ENCODE data around the gene KDM3B.

The KDM3B gene

GRCh38 chr5:138338411-138339090, 13.9 kb upstream of the KDM3B start:
- H3K4me3 ChIP-seq (replicated peaks; ENCODE audit: low read depth, low read length) = peak overlapping the region; percentile 78
- no peak for DNase-seq (ENCODE audit: low read depth)
- TF ChIP-seq CTCF (IDR thresholded peaks at IDR 0.05; ENCODE audit: low read length, missing control alignments) = no peak

GRCh38 chr5:138339091-138339456, 13.4 kb upstream of the KDM3B start:
- peak; percentile 29 for DNase-seq (ENCODE audit: low read depth)
- TF ChIP-seq CTCF (IDR thresholded peaks at IDR 0.05; ENCODE audit: low read length, missing control alignments) = no peak
- H3K4me3 ChIP-seq (replicated peaks; ENCODE audit: low read depth, low read length) = peak overlapping the region; percentile 78

- DNase-seq (ENCODE audit: low read depth) = no peak
- no peak for TF ChIP-seq CTCF (IDR thresholded peaks at IDR 0.05; ENCODE audit: low read length, missing control alignments)
- H3K4me3 ChIP-seq (replicated peaks; ENCODE audit: low read depth, low read length) = peak overlapping the region; percentile 78
Measured at GRCh38 chr5:138339464-138339863, 13.0 kb upstream of the KDM3B start.

- TF ChIP-seq CTCF (IDR thresholded peaks at IDR 0.05; ENCODE audit: low read length, missing control alignments) = no peak
- H3K4me3 ChIP-seq (replicated peaks; ENCODE audit: low read depth, low read length) = peak overlapping the region; percentile 78
Measured at GRCh38 chr5:138340008-138340407, 12.5 kb upstream of the KDM3B start.

GRCh38 chr5:138344887-138345622, 7.4 kb upstream of the KDM3B start:
- no peak overlapping the region for H3K4me3 ChIP-seq (replicated peaks; ENCODE audit: low read depth, low read length)
- no peak for DNase-seq (ENCODE audit: low read depth)
- TF ChIP-seq CTCF (IDR thresholded peaks at IDR 0.05; ENCODE audit: low read length, missing control alignments) = no peak

More at GRCh38 chr5:138340008-138340407, 12.5 kb upstream of the KDM3B start:
- no peak for DNase-seq (ENCODE audit: low read depth)

GRCh38 chr5:138346889-138347288, 5.6 kb upstream of the KDM3B start:
- H3K4me3 ChIP-seq (replicated peaks; ENCODE audit: low read depth, low read length) = no peak overlapping the region
- DNase-seq (ENCODE audit: low read depth) = no peak
- no peak for TF ChIP-seq CTCF (IDR thresholded peaks at IDR 0.05; ENCODE audit: low read length, missing control alignments)
